GM12873 (cell line): ENCODE results near the gene HPCAL1.

ENCODE experiments used
- CTCF ChIP-seq: IDR thresholded peaks from 2 replicates; pipeline ENCODE4 v1.5.1; 2012; ENCODE audit warnings: low read depth, mild to moderate bottlenecking, moderate library complexity, low read length, control low read depth; ENCODE audit not compliant: insufficient read depth; ENCODE audit errors: missing control alignments

Gene HPCAL1

GRCh38 chr2:10431797-10432196 lies 129.1 kb downstream of the HPCAL1 start:
- no peak for TF ChIP-seq CTCF

GRCh38 chr2:10432311-10433181 lies 129.8 kb downstream of the HPCAL1 start:
- TF ChIP-seq CTCF: no peak

DNA sequence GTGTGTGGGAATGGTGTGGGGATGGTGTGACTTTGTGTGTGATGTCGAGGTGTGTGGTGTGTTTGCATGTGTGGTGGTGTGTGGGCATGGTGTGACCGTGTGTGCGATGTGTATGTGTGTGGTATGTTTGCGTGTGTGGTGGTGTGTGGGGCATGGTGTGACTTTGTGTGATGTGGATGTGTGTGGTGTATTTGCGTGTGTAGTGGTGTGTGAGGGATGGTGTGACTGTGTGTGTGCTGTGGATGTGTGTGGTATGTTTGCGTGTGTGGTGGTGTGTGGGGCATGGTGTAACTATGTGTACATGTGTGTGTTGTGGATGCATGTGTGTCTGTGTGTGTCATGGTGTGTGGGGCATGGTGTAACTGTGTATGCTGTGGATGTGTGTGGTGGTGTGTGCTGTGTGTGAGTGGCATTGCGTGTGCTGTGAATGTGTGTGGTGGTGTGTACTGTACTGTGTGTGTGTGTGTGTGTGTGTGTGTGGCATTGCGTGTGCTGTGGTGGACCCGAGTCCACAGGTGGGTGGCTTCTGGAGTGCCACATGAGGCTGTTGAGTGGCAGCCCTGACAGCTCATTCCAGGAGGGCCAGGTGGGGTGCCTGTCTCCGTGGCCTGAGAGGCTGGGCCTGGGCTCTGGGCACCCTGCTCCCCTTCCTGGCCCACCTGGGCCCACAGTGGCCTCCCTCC lies 130.7 kb downstream of the HPCAL1 start:
- no peak for TF ChIP-seq CTCF

DNA sequence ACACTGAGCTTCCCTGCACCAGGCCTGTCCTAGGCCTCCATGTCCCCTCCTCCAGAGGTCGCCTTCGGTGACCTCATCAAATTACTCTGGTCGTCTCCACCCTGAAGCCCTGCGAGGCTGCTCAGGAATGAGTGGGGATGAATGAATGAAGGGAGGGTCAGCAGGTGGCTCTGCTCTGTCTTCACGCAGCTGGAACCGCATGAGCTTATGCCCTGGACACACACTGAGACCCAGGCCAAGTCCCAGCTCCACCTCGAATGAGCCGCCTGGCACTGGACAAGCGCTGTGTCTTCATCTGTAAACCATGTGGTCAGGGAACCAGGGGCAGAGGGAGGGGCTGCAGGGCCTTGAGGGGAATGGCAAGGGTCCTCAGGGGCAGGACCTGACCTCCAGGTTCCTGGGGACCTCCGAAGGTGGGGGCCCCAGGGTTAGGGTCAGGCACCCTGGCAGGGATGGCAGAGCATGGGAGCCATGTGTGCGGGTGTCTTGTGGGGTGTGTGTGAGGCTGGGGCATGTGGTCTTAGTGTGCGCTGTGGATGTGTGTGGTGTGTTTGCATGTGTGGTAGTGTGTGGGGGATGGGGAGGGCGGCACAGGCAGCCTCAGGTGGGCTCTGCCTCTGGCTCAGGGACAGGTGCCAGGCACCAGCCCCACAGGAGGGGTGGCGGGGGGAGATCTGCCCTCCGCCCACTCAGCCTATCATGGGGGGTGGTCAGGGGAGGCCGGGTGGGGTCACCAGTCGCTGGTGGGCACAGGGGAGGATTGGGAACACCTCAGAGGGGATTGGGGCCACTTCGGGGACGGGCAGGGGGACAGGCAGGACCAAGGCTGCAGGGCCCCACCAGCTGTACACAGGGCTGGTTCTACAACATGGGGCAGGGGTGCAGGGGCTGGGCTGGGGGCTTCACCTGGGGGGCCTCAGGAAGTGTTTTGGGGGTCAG lies 131.5 kb downstream of the HPCAL1 start:
- TF ChIP-seq CTCF: no peak

DNA sequence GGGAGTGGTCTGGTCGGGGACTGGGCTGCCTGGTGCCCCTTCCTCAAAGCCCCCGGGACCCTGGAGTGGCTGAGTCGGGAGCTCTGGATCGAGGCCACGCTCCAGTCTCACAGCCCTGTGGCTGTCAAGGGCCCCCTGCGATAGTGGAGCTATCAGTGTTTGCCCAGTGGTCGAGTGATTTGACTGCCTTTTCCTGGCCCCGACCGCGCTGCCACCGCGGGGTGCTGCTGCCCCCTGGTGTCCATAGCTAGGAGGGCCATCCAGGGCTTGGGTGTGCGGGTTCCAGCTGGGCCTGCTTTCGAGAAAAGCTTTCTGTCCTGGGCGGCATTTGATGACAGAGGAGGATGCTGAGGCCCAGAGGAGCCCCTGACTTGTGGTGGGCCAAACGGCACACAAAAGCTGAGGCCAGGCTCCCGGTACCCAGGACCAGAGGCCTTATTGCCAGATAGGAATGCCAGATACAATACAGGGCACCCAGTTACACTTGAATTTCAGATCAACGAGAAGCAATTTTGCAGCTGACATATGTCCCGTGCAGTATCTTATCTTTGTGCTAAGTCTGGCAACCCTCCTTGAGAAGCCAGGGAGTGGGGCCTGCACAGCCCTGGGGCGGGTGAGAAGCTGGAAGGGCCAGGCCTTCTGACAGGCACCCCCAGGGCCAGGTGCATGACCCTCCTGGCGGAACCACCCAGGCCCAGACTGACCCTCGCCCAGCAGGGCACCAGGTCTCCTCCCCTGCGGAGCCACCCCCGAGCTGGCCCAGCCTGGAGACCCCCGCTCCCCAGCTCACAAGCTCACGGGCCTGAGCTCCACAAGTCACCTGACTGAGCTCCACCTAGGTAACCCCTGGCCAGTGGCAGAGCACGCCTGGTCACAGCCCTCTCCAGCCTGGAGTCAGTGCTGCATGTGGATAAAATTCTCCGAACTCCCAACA lies 132.4 kb downstream of the HPCAL1 start:
- TF ChIP-seq CTCF: peak; percentile 95

DNA sequence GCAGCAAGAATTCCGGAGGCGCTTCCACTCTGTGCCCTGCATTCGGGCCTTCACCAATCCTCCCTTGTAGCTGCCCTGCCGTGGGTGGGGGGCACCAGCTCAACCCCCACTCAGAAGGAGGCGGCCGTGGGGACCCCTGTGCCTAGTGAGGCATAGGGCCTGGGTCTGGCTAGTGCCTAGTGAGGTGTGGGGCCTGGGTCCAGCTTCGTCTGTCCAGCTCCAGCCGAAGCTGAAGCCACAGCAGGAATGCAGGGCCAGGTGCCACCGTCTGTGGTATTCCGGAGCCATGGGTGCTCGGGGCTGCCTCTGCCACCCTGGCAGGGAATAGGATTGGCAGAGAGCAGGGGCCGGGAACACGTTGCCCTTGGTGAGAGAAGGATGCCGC lies 133.1 kb downstream of the HPCAL1 start:
- TF ChIP-seq CTCF: no peak
